A549 (cell line): ENCODE data around the gene HMG20B.

Source experiments
- EP300 ChIP-seq, 2 experiments: fragments of >200 bp; sonication (Bioruptor Twin); formaldehyde crosslinking; IDR thresholded peaks; 2 replicates in 1 of 2; 3 replicates in 1 of 2; pipeline ENCODE4 v1.6.1; 2016 to 2017
- TF ChIP-seq, protein P1 (sequence below): fragments of >200 bp; sonication (Bioruptor Twin); formaldehyde crosslinking; IDR thresholded peaks from 3 replicates; pipeline ENCODE4 v1.5.1; 2016

DNA sequence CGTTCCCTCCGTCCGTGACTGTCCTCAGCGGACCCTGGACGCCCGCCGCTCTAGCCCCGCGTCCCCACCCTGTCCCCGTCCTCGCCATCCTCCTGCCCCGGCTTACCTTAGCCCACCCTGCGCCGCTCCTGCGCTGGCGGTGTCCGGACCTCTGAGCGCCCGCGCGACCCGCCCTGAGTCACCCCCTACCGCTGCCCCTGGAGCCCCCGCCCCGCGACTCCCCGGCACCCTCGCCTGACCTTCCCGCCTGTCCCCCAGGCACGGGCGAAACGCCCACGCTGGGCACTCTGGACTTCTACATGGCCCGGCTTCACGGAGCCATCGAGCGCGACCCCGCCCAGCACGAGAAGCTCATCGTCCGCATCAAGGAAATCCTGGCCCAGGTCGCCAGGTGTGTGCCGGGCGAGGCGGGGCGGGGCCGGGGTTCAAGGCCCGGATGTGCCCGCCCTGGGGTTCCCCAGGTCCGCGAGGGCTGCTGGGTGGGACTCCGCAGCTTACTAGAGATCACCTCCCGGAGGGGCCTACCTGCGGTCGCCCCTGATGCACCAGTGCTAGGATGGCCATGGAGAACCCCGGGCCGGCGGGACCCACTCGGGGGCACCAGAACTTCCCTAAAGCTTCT, 5.1 kb downstream of the HMG20B start:
- TF ChIP-seq, protein P1, sequence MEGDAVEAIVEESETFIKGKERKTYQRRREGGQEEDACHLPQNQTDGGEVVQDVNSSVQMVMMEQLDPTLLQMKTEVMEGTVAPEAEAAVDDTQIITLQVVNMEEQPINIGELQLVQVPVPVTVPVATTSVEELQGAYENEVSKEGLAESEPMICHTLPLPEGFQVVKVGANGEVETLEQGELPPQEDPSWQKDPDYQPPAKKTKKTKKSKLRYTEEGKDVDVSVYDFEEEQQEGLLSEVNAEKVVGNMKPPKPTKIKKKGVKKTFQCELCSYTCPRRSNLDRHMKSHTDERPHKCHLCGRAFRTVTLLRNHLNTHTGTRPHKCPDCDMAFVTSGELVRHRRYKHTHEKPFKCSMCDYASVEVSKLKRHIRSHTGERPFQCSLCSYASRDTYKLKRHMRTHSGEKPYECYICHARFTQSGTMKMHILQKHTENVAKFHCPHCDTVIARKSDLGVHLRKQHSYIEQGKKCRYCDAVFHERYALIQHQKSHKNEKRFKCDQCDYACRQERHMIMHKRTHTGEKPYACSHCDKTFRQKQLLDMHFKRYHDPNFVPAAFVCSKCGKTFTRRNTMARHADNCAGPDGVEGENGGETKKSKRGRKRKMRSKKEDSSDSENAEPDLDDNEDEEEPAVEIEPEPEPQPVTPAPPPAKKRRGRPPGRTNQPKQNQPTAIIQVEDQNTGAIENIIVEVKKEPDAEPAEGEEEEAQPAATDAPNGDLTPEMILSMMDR = no peak
- no peak for TF ChIP-seq EP300 (IDR thresholded peaks at IDR 0.05)
